CD8-positive, alpha-beta memory T cell (primary cell): ENCODE results near the gene DENND4B. TPM values are rescaled to one million over a fixed set of nuclear protein-coding genes. Genes with fewer than 3 reads are reported as not detected.

Experiments
- CTCF ChIA-PET: fragments of 350-600 bp; sonication (Branson Sonifier 250); formaldehyde crosslinking; loops from one replicate; lab custom pipeline; 2021; ENCODE audit warnings: antibody characterized with exemption; lab: Charles Lee
- POLR2A ChIA-PET: fragments of 350-600 bp; sonication (Branson Sonifier 250); formaldehyde crosslinking; loops from one replicate; lab custom pipeline; 2021; ENCODE audit warnings: antibody characterized with exemption; lab: Charles Lee
- DNase-seq, 5 donors: peaks; one replicate each; pipeline versions ENCODE4 v3.0.0 to v3.0.0-alpha.2; 2020 to 2022; ENCODE audit warnings: mixed read lengths in 1 of 5
- H3K27ac ChIP-seq: one replicate; pipeline ENCODE4 v1.7.0; 2013; ENCODE audit warnings: low read depth, mild to moderate bottlenecking, low read length, moderate library complexity
- H3K27me3 ChIP-seq: 2 replicates; pipeline ENCODE4 v1.7.0; 2013; ENCODE audit warnings: low read length, mild to moderate bottlenecking; ENCODE audit not compliant: insufficient read depth, poor library complexity, severe bottlenecking
- H3K36me3 ChIP-seq: 2 replicates; pipeline ENCODE4 v1.7.0; 2013; ENCODE audit warnings: mild to moderate bottlenecking, low read length, moderate library complexity; ENCODE audit not compliant: insufficient read depth
- H3K4me1 ChIP-seq: 2 replicates; pipeline ENCODE4 v1.7.0; 2013; ENCODE audit warnings: mild to moderate bottlenecking, low read length, moderate library complexity; ENCODE audit not compliant: insufficient read depth
- H3K4me3 ChIP-seq: 2 replicates; pipeline ENCODE4 v1.7.0; 2013; ENCODE audit warnings: mild to moderate bottlenecking, low read length
- H3K9me3 ChIP-seq: 2 replicates; pipeline ENCODE4 v1.7.0; 2013; ENCODE audit warnings: mild to moderate bottlenecking, low read length
- H3K27ac Mint-ChIP-seq, 8 donors: one replicate each; pipeline ENCODE4 v1.8.0; 2020 to 2021; ENCODE audit warnings: mixed read lengths in 8 of 8, mild to moderate bottlenecking in 6 of 8, inconsistent platforms in 3 of 8, moderate library complexity in 3 of 8
- H3K27me3 Mint-ChIP-seq, 2 donors: one replicate each; pipeline ENCODE4 v1.8.0; 2020 to 2021; ENCODE audit warnings: mixed read lengths in 2 of 2, mild to moderate bottlenecking in 1 of 2, moderate library complexity in 1 of 2
- H3K36me3 Mint-ChIP-seq, 3 donors: one replicate each; pipeline ENCODE4 v1.8.0; 2020 to 2021; ENCODE audit warnings: mixed read lengths in 3 of 3, inconsistent platforms in 1 of 3, mild to moderate bottlenecking in 1 of 3
- H3K4me1 Mint-ChIP-seq, 3 donors: one replicate each; pipeline ENCODE4 v1.8.0; 2020 to 2021; ENCODE audit warnings: mixed read lengths in 3 of 3, inconsistent platforms in 1 of 3, mild to moderate bottlenecking in 1 of 3
- H3K4me3 Mint-ChIP-seq, 7 donors: one replicate each; pipeline ENCODE4 v1.8.0; 2020 to 2021; ENCODE audit warnings: mixed read lengths in 7 of 7, mild to moderate bottlenecking in 6 of 7, moderate library complexity in 4 of 7, inconsistent platforms in 2 of 7
- H3K9me3 Mint-ChIP-seq, 5 donors: one replicate each; pipeline ENCODE4 v1.8.0; 2020 to 2022; ENCODE audit warnings: mixed read lengths in 5 of 5, mild to moderate bottlenecking in 3 of 5, moderate library complexity in 2 of 5, inconsistent platforms in 1 of 5
- polyA plus RNA-seq: library from polyadenylated mRNA; unstranded; fragments of 300-500 nt; fragmentation: Illumina TruSeq; gene quantifications from one replicate; pipeline ENCODE4 v1.2.3, GENCODE V29; 2021
- total RNA-seq, 2 experiments: library from RNA; stranded (reverse); gene quantifications; one replicate each; pipeline ENCODE4 v1.2.3, GENCODE V29; 2021

DENND4B gene
- total and polyA plus RNA-seq, 3 experiments from 2014 or later: 27.3 to 102 (median 100) TPM

DNA sequence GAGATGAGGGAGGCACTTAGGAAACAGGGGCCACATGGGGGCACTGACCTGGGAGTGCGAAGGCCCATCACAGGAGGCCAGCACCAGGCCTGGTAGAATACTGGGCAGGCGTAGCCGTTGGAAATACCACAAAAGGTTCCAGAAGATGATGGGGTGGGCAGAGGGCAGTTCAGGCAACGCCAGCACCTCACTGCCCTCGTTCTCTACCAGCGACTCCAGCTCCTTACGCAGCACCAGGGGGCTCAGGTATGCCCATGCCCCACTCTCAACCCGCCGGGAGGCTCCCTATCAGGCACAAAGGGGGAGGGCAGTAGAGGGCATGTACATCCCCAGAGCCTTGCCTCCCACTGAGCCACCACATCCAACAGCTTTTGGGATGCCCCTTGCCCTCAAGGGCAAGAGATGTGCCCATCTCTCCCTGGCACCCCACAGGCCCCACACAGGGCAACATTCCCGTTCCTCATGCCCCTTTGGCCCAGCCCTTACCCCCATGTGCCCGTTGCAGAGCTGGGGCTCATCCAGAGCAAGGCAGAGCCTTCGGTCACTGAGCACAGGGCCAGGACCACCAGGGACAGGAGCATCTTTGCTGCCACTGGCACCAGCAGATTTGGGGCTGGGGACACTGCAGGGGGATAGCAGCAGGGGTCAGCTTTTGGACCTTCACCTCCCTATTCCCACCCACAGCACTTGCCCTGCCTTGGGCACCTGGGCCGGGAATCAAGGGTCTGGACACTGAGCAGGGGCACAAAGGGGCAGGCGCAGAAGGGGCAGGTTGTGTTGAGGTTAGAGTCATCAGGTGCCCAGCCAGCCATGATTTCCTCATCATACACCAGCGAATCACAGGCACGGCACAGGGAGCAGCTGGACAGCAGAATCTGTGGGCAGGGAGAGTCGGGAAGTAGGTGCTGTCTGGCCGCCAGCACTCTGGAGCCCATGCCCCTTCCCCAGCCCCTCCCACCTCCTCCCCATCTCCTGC is 14.1 kb downstream of the DENND4B start:
- Mint-ChIP-seq H3K4me1 (peaks cover 11 to 14% (median 13%) of the 10 kb centered on the region in 3 donors), H3K27me3 (no peaks in the 10 kb centered on the region), H3K36me3 (peaks cover 3 to 79% (median 5%) of the 10 kb centered on the region in 3 donors), H3K4me3 (no peak overlapping the region), H3K9me3 (no peaks in the 10 kb centered on the region), H3K27ac (peak overlapping the region in 1 of 8 donors; percentile 71)
- CTCF ChIA-PET: interaction anchor here (1.0 kb wide), 1 partner anchor 54 kb away, joined by 3 read pairs; no protein-coding TSS in a partner anchor
- Histone ChIP-seq H3K27ac (no peak overlapping the region), H3K4me1 (no peaks in the 10 kb centered on the region), H3K36me3 (peaks cover 51% of the 10 kb centered on the region), H3K27me3 (no peaks in the 10 kb centered on the region), H3K9me3 (no peaks in the 10 kb centered on the region), H3K4me3 (no peak overlapping the region)
- POLR2A ChIA-PET: interaction anchor here (1.2 kb wide), 1 partner anchor 9 kb away, joined by 4 read pairs; no protein-coding TSS in a partner anchor
- DNase-seq: peak in 1 of 5 donors; percentile 34

DNA sequence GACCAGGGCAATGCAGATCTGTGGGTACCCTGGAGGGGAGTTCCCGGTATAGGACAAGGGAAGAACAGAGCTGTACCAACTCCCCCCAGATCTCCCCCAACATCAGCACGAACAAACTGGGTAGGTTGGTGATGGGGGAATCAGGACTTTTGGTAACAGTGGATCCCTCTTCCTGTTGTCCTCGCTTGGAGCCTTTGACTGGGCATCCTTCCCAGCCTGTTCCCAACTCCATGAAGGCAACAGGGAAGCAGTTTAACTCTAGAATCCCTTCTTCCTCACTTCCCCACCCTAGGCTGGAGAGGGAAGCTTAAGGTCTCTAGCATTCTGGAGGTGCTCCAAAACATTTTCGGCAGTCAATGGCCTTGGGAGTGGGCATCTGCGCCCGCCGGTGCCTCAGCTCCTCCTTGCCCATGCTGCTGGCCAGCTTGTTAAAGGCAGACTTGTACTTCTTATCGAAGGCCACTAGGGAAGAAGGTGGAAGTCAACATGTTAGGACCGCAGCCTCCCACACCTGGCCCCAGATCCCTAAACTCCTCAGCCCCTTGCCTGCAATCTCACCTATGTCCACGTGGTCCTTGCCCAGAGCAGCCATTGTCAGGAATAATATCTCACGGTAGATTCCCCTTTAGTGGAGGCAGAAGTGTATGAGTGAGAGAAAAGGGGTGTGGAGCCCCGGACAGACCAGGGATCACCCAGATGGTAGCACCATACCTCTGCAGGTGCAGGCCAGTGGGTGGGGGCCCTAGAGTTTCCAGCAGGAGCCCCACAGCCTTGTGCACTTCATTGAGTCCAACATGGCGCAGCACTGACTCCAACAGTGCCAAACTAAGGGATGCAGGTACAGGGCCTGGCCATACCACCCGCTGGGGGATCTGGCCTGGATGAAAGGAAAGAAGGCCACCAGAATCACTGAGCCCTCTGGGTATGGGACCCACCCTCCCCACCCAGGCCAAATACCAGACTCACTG is 16.3 kb downstream of the DENND4B start:
- Histone ChIP-seq H3K4me1 (no peaks in the 10 kb centered on the region), H3K9me3 (no peaks in the 10 kb centered on the region), H3K27me3 (no peaks in the 10 kb centered on the region), H3K4me3 (no peak overlapping the region), H3K36me3 (peaks cover 31% of the 10 kb centered on the region), H3K27ac (no peak overlapping the region)
- Mint-ChIP-seq H3K9me3 (no peaks in the 10 kb centered on the region), H3K4me3 (no peak overlapping the region), H3K27ac (peak overlapping the region in 2 of 8 donors; percentile 61 to 68), H3K36me3 (peaks cover 0 to 57% (median 0%) of the 10 kb centered on the region in 3 donors), H3K27me3 (no peaks in the 10 kb centered on the region), H3K4me1 (peaks cover 10 to 18% (median 17%) of the 10 kb centered on the region in 3 donors)
- DNase-seq: no peak
- CTCF ChIA-PET: interaction anchor here (0.9 to 1.0 kb wide), 2 partner anchors 9 to 56 kb away, joined by 3 to 4 read pairs; partner anchors contain the start of gene RAB13
- POLR2A ChIA-PET: interaction anchor here (0.7 kb wide), 1 partner anchor 14 kb away, joined by 3 read pairs; no protein-coding TSS in a partner anchor

DNA sequence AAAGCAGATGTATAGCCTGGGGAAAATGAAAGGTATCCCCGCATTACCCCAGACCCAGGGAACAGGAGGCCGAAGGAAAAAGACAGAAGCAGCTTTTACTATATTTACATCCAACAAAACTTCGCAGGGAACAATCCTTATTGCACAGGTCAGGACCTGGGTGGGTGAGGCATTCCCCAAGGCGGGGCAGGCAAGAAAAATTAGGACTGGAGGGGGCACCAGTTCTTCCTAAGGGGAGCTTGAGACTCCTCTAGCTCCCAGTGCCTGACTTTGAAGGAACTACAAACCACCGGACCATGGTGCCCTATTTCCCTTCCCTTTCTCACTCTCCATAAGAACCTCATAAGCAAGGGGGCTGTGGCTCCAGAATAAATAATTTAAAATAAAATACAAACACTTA is 17.1 kb downstream of the DENND4B start:
- DNase-seq: no peak
- H3K4me1 Mint-ChIP-seq: peaks cover 10 to 19% (median 18%) of the 10 kb centered on the region in 3 donors
- ChIA-PET CTCF (interaction anchor here (0.9 to 1.0 kb wide), 2 partner anchors 8 to 57 kb away, joined by 3 to 4 read pairs; partner anchors contain the start of gene RAB13), POLR2A (interaction anchor here (0.5 to 0.7 kb wide), 3 partner anchors 14 to 61 kb away, joined by 3 to 6 read pairs (median 3); partner anchors contain the start of gene RPS27)
- Histone ChIP-seq H3K27ac (no peak overlapping the region), H3K4me3 (no peak overlapping the region), H3K4me1 (no peaks in the 10 kb centered on the region), H3K36me3 (peaks cover 30% of the 10 kb centered on the region), H3K9me3 (no peaks in the 10 kb centered on the region), H3K27me3 (no peaks in the 10 kb centered on the region)
- peak overlapping the region in 3 of 8 donors; percentile 25 to 78 (median 29) for H3K27ac Mint-ChIP-seq
- H3K27me3 Mint-ChIP-seq: no peaks in the 10 kb centered on the region
- peaks cover 0 to 48% (median 0%) of the 10 kb centered on the region in 3 donors for H3K36me3 Mint-ChIP-seq
- H3K4me3 Mint-ChIP-seq: no peak overlapping the region
- no peaks in the 10 kb centered on the region for H3K9me3 Mint-ChIP-seq

DNA sequence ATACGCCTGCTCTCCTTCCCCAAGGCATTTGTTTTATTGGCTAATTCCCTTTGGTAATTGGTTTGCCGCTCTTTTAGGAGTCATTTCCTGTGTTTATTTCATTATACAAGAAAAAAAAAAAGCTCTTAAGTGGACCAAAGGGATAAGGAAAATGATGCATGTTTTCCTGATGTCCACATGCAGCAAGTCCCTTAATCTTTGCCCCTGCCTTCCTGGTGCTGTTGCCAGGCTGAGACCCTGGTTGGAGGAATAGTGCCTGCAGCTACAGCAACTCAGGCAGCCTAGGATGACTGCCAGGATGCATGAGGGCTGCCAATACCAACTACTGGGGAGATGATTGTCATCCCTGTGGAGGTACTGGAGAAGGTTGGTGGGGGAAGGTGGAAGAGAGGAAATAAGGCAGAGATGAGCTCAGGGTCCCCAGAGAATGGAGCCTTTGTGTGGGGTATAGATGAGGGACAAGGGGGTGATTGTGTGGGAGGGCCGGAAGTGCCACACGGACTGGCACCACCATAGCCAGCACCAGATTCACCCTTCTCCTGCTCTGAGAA is 17.7 kb downstream of the DENND4B start:
- H3K27me3 Mint-ChIP-seq: no peaks in the 10 kb centered on the region
- ChIA-PET POLR2A (interaction anchor here (0.5 to 0.6 kb wide), 3 partner anchors 15 to 62 kb away, joined by 3 to 6 read pairs (median 4); partner anchors contain the start of gene RPS27), CTCF (interaction anchor here (0.7 to 1.3 kb wide), 3 partner anchors 16 to 58 kb away, joined by 3 to 4 read pairs (median 3); partner anchors contain the start of gene RAB13)
- H3K9me3 ChIP-seq: no peaks in the 10 kb centered on the region
- H3K27ac ChIP-seq: no peak overlapping the region
- no peak overlapping the region for H3K4me3 Mint-ChIP-seq
- H3K9me3 Mint-ChIP-seq: no peaks in the 10 kb centered on the region
- H3K4me1 Mint-ChIP-seq: peaks cover 11 to 24% (median 21%) of the 10 kb centered on the region in 3 donors
- peaks cover 0 to 43% (median 0%) of the 10 kb centered on the region in 3 donors for H3K36me3 Mint-ChIP-seq
- no peak for DNase-seq
- H3K27me3 ChIP-seq: no peaks in the 10 kb centered on the region
- peaks cover 5% of the 10 kb centered on the region for H3K4me1 ChIP-seq
- peaks cover 26% of the 10 kb centered on the region for H3K36me3 ChIP-seq
- H3K27ac Mint-ChIP-seq: peak overlapping the region in 7 of 8 donors; percentile 13 to 87 (median 57)
- H3K4me3 ChIP-seq: no peak overlapping the region

DNA sequence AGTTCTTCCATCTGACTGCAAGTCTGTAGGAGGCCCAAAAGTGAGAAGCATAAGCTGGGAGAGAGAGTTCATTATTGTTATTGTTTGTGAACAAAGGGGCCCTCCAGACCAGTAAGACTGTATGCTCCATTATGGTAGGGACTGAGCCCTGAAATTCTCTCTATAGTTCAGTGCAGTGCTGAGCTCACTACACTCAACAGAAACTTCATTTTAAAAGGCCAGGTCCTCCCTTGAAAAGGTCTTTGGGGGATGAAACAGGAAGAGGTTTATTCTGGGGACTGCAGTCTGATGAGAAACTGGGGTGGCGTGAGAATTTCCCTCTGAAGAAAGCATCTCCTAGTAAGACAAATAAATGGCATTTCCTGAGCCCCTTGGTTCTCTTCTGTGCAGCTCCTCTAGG is 18.3 kb downstream of the DENND4B start:
- CTCF ChIA-PET: interaction anchor here (0.7 to 1.3 kb wide), 3 partner anchors 17 to 59 kb away, joined by 3 to 4 read pairs (median 3); partner anchors contain the start of gene RAB13
- Mint-ChIP-seq H3K36me3 (peaks cover 0 to 42% (median 0%) of the 10 kb centered on the region in 3 donors), H3K4me3 (peak overlapping the region in 1 of 7 donors; percentile 36)

DNA sequence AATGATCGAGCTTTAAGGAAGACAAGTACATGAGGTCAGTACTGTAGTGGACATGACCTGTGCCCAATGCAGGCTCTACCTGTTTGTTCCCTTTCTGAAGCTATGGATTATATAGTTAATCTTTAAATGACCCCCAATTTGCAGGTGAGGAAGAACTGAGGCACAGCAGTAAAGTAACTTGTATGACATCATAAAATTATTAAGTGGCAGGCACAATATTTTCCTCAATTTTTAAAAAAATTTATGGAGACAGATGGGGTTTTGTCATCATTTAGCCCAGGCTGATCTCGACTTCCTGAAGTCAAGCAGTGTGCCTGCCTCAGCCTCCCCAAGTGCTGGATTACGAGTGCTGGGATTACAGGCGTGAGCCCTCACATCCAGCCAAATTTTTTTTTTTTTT is 20.1 kb downstream of the DENND4B start:
- H3K27ac ChIP-seq: no peak overlapping the region
- H3K9me3 Mint-ChIP-seq: peaks cover 0 to 2% (median 0%) of the 10 kb centered on the region in 5 donors
- peaks cover 24 to 39% (median 29%) of the 10 kb centered on the region in 3 donors for H3K4me1 Mint-ChIP-seq
- H3K4me3 ChIP-seq: no peak overlapping the region
- H3K36me3 Mint-ChIP-seq: peaks cover 0 to 40% (median 0%) of the 10 kb centered on the region in 3 donors
- POLR2A ChIA-PET: no interaction called here
- DNase-seq: no peak
- peaks cover 0 to 4% of the 10 kb centered on the region in 2 donors for H3K27me3 Mint-ChIP-seq
- H3K27ac Mint-ChIP-seq: peak overlapping the region in 1 of 8 donors; percentile 84
- H3K36me3 ChIP-seq: peaks cover 13% of the 10 kb centered on the region
- no peaks in the 10 kb centered on the region for H3K9me3 ChIP-seq
- H3K4me1 ChIP-seq: peaks cover 15% of the 10 kb centered on the region
- CTCF ChIA-PET: no interaction called here
- no peak overlapping the region for H3K4me3 Mint-ChIP-seq
- no peaks in the 10 kb centered on the region for H3K27me3 ChIP-seq

More for the DNA sequence above, 18.3 kb downstream of the DENND4B start:
- no peaks in the 10 kb centered on the region for H3K9me3 ChIP-seq
- H3K27me3 Mint-ChIP-seq: no peaks in the 10 kb centered on the region
- peaks cover 9% of the 10 kb centered on the region for H3K4me1 ChIP-seq
- H3K9me3 Mint-ChIP-seq: no peaks in the 10 kb centered on the region
- H3K4me3 ChIP-seq: no peak overlapping the region
- peak overlapping the region; percentile 25 to 93 (median 60) for H3K27ac Mint-ChIP-seq
- no peak for DNase-seq
- peaks cover 23% of the 10 kb centered on the region for H3K36me3 ChIP-seq
- no peaks in the 10 kb centered on the region for H3K27me3 ChIP-seq
- H3K27ac ChIP-seq: no peak overlapping the region
- peaks cover 16 to 31% (median 24%) of the 10 kb centered on the region in 3 donors for H3K4me1 Mint-ChIP-seq
- POLR2A ChIA-PET: interaction anchor here (0.8 kb wide), 1 partner anchor 49 kb away, joined by 3 read pairs; the partner anchor contains the start of gene JTB
